MM.1S (cell line): ENCODE data around the gene MAGI2.

Experiments used
- DNase-seq: peaks from one replicate; pipeline ENCODE4 v3.0.0-alpha.2; 2015
- H2AFZ ChIP-seq: fragments of 300-600 bp; sonication (generic); 2 replicates; pipeline ENCODE4 v1.6.0; 2016; ENCODE audit warnings: antibody characterized with exemption, low read length
- H3F3A ChIP-seq: fragments of 300-600 bp; sonication (generic); 2 replicates; pipeline ENCODE4 v1.6.1; 2016; ENCODE audit warnings: mild to moderate bottlenecking, antibody characterized with exemption, low read length, moderate library complexity, mixed read lengths; ENCODE audit not compliant: insufficient read depth
- H3K27ac ChIP-seq: fragments of 300-600 bp; sonication (generic); 2 replicates; pipeline ENCODE4 v1.5.1; 2016; ENCODE audit warnings: mild to moderate bottlenecking, low read length
- H3K27me3 ChIP-seq: fragments of 300-600 bp; sonication (generic); replicated peaks from 2 replicates; pipeline ENCODE4 v1.6.0; 2016; ENCODE audit warnings: low read length; ENCODE audit not compliant: insufficient read depth
- H3K36me3 ChIP-seq: fragments of 300-600 bp; sonication (generic); replicated peaks from 2 replicates; pipeline ENCODE4 v1.6.1; 2016; ENCODE audit warnings: mild to moderate bottlenecking, low read length, mixed read lengths; ENCODE audit not compliant: insufficient read depth
- H3K4me1 ChIP-seq: fragments of 300-600 bp; sonication (generic); 2 replicates; pipeline ENCODE4 v1.6.1; 2016; ENCODE audit warnings: low read length, mixed read lengths
- H3K4me2 ChIP-seq: fragments of 300-600 bp; sonication (generic); 2 replicates; pipeline ENCODE4 v1.6.0; 2016; ENCODE audit warnings: low read depth, low read length
- H3K4me3 ChIP-seq: fragments of 300-600 bp; sonication (generic); 2 replicates; pipeline ENCODE4 v1.5.1; 2016; ENCODE audit warnings: low read length, mixed read lengths
- H3K79me2 ChIP-seq: fragments of 300-600 bp; sonication (generic); 2 replicates; pipeline ENCODE4 v1.6.1; 2016; ENCODE audit warnings: mixed run types, low read length, mixed read lengths
- H3K9ac ChIP-seq: fragments of 300-600 bp; sonication (generic); 2 replicates; pipeline ENCODE4 v1.6.1; 2016; ENCODE audit warnings: low read length, mixed read lengths
- H3K9me2 ChIP-seq: fragments of 300-600 bp; sonication (generic); replicated peaks from 2 replicates; pipeline ENCODE4 v1.6.1; 2016; ENCODE audit warnings: mild to moderate bottlenecking, low read length, mixed read lengths; ENCODE audit not compliant: insufficient read depth
- H3K9me3 ChIP-seq: fragments of 300-600 bp; sonication (generic); replicated peaks from 2 replicates; pipeline ENCODE4 v1.6.1; 2016; ENCODE audit warnings: mild to moderate bottlenecking, low read length, mixed read lengths; ENCODE audit not compliant: insufficient read depth
- H4K20me1 ChIP-seq: fragments of 300-600 bp; sonication (generic); 2 replicates; pipeline ENCODE4 v1.6.1; 2016; ENCODE audit warnings: mild to moderate bottlenecking, low read length, moderate library complexity, mixed read lengths; ENCODE audit not compliant: insufficient read depth
- CTCF ChIP-seq: fragments of 300-600 bp; sonication (generic); IDR thresholded peaks from 2 replicates; pipeline ENCODE4 v1.5.1; 2016; ENCODE audit warnings: antibody characterized with exemption, low read length, mixed read lengths
- EZH2 ChIP-seq: fragments of 300-600 bp; sonication (generic); optimal IDR thresholded peaks from 2 replicates; pipeline ENCODE3; 2017; ENCODE audit warnings: low read depth, mild to moderate bottlenecking, antibody characterized with exemption, low read length, mixed read lengths
- EZH2phosphoT487 ChIP-seq: fragments of 300-600 bp; sonication (generic); IDR thresholded peaks from 2 replicates; pipeline ENCODE4 v1.6.1; 2018; ENCODE audit warnings: antibody characterized with exemption, low read length

The MAGI2 gene

GRCh38 chr7:78450706-78451105 is 1002.8 kb downstream of the MAGI2 start:
- TF ChIP-seq EZH2phosphoT487 (no peak), EZH2 (no peak)
- no peaks in the 10 kb centered on the region for H4K20me1 ChIP-seq
- no peak overlapping the region for H2AFZ ChIP-seq
- DNase-seq: no peak
- H3K36me3 ChIP-seq: no peaks in the 10 kb centered on the region
- H3K4me2 ChIP-seq: no peak overlapping the region
- H3K27me3 ChIP-seq: no peaks in the 10 kb centered on the region
- no peak overlapping the region for H3K27ac ChIP-seq
- 0 out of 2 replicates have a peak, but pooled peaks cover 4% of the 10 kb centered on the region for H3K4me1 ChIP-seq
- H3K9me2 ChIP-seq: no peaks in the 10 kb centered on the region
- no peaks in the 10 kb centered on the region for H3K9me3 ChIP-seq
- H3F3A ChIP-seq: no peaks in the 10 kb centered on the region
- H3K79me2 ChIP-seq: peaks cover 37% of the 10 kb centered on the region
- H3K9ac ChIP-seq: no peak overlapping the region
- no peak overlapping the region for H3K4me3 ChIP-seq

DNA sequence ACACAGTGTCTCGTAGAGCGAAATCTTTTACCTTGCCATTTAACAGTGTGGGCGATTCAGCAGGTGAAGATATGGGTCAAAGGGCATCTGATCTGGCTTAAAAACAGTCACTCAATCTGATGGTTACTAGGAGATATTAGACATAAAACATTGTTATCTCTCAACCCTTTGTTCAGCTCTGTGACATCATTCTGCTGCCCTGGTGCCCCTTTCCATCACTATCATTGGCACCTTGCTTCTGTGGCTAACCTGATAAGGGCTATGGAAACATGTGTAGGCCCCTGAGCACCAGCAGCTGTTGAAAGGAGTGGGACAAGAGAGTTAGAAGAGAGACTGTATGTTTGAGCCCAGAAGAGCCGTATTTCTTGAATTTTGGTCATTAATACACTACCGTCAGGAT is 1004.6 kb downstream of the MAGI2 start:
- Histone ChIP-seq H4K20me1 (no peaks in the 10 kb centered on the region), H3K9me2 (no peaks in the 10 kb centered on the region), H3K4me3 (no peak overlapping the region), H3K36me3 (no peaks in the 10 kb centered on the region), H2AFZ (no peak overlapping the region), H3K27ac (no peak overlapping the region), H3K27me3 (no peaks in the 10 kb centered on the region), H3K4me1 (0 out of 2 replicates have a peak, but pooled peaks cover 4% of the 10 kb centered on the region), H3K79me2 (peaks cover 30% of the 10 kb centered on the region), H3F3A (no peaks in the 10 kb centered on the region), H3K9ac (no peak overlapping the region), H3K9me3 (no peaks in the 10 kb centered on the region), H3K4me2 (no peak overlapping the region)
- no peak for TF ChIP-seq CTCF
- no peak for TF ChIP-seq EZH2phosphoT487
- TF ChIP-seq EZH2: no peak
- DNase-seq: no peak

GRCh38 chr7:78444267-78444666 is 1009.2 kb downstream of the MAGI2 start:
- Histone ChIP-seq H3K27ac (no peak overlapping the region), H3K9ac (no peak overlapping the region)
- TF ChIP-seq EZH2 (no peak), CTCF (no peak), EZH2phosphoT487 (no peak)

DNA sequence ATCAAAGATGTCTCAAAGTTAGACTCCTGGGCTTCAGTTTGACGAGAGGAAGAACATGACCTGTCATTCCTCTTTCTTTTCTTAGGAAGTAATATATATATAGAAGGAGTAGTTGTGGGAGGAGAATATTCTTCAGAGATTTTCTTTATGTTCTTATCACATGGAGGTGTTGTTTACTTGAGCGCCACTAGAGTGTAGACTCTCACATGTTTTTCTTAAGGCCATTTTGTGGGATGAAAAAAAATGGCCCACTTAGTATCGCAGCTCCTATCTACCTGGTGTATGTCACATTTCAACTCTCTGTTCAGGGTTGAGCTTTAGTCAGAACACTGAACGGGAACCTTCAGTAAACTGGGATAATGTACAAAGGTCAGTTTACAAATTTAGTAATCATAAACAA is 1009.7 kb downstream of the MAGI2 start:
- no peak overlapping the region for H2AFZ ChIP-seq
- TF ChIP-seq EZH2: no peak
- TF ChIP-seq CTCF: peak; percentile 43
- DNase-seq: no peak

More at GRCh38 chr7:78444267-78444666, 1009.2 kb downstream of the MAGI2 start:
- H3K4me1 ChIP-seq: no peaks in the 10 kb centered on the region
- peaks cover 18% of the 10 kb centered on the region for H3K79me2 ChIP-seq
- H3F3A ChIP-seq: no peaks in the 10 kb centered on the region
- H3K4me2 ChIP-seq: 0 out of 2 replicates have a peak overlapping the region, but pooled peaks have one; percentile 9
- no peaks in the 10 kb centered on the region for H3K9me3 ChIP-seq
- DNase-seq: no peak
- H4K20me1 ChIP-seq: no peaks in the 10 kb centered on the region
- H3K9me2 ChIP-seq: no peaks in the 10 kb centered on the region
- H3K4me3 ChIP-seq: no peak overlapping the region
- H3K27me3 ChIP-seq: no peaks in the 10 kb centered on the region
- H2AFZ ChIP-seq: no peak overlapping the region
- no peaks in the 10 kb centered on the region for H3K36me3 ChIP-seq

More for the DNA sequence above, 1009.7 kb downstream of the MAGI2 start:
- H3K27me3 ChIP-seq: no peaks in the 10 kb centered on the region
- no peaks in the 10 kb centered on the region for H3K9me2 ChIP-seq
- H4K20me1 ChIP-seq: no peaks in the 10 kb centered on the region
- no peaks in the 10 kb centered on the region for H3K36me3 ChIP-seq
- H3K9ac ChIP-seq: no peak overlapping the region
- H3K4me3 ChIP-seq: no peak overlapping the region
- no peaks in the 10 kb centered on the region for H3K4me1 ChIP-seq
- H3K27ac ChIP-seq: no peak overlapping the region
- H3K4me2 ChIP-seq: peak overlapping the region; percentile 9; the same call in 1 of the 2 replicates
- peaks cover 18% of the 10 kb centered on the region for H3K79me2 ChIP-seq
- no peaks in the 10 kb centered on the region for H3F3A ChIP-seq
- H3K9me3 ChIP-seq: no peaks in the 10 kb centered on the region
